CD14-positive monocyte (primary cell): ENCODE results near the gene PTPRN2. TPM values are rescaled to one million over a fixed set of nuclear protein-coding genes. Genes with fewer than 3 reads are reported as not detected.

Experiments
- DNase-seq, 3 donors: peaks; one replicate each; pipeline ENCODE4 v3.0.0-alpha.2; 2011 to 2022
- H2AFZ ChIP-seq: 2 replicates; pipeline ENCODE4 v1.6.0; 2012; ENCODE audit warnings: mild to moderate bottlenecking, low read depth, low read length, inconsistent platforms; ENCODE audit not compliant: insufficient read depth, poor library complexity, severe bottlenecking
- H3K27ac ChIP-seq, 2 donors: 1 replicate in 1 of 2; 2 replicates in 1 of 2; pipeline ENCODE4 v1.5.1; 2012 to 2013; ENCODE audit warnings: low read length in 2 of 2, control low read depth in 1 of 2, inconsistent platforms in 1 of 2, low read depth in 1 of 2, mild to moderate bottlenecking in 1 of 2
- H3K27me3 ChIP-seq, 2 donors: one replicate each; pipeline versions ENCODE4 v1.6.0 to v1.6.1; 2011 to 2013; ENCODE audit warnings: low read length in 2 of 2; ENCODE audit not compliant: control insufficient read depth in 2 of 2, insufficient read depth in 2 of 2
- H3K36me3 ChIP-seq, 2 donors: replicated peaks in 1 of 2; 1 replicate in 1 of 2; 2 replicates in 1 of 2; pipeline versions ENCODE4 v1.5.1 to v1.6.1; 2012 to 2013; ENCODE audit warnings: low read length in 2 of 2, control low read depth in 1 of 2, inconsistent platforms in 1 of 2, mild to moderate bottlenecking in 1 of 2; ENCODE audit not compliant: insufficient read depth in 2 of 2, control insufficient read depth in 1 of 2
- H3K4me1 ChIP-seq, 2 donors: 1 replicate in 1 of 2; 2 replicates in 1 of 2; pipeline versions ENCODE4 v1.5.1 to v1.6.1; 2012 to 2013; ENCODE audit warnings: low read length in 2 of 2, control low read depth in 1 of 2, inconsistent platforms in 1 of 2, mild to moderate bottlenecking in 1 of 2, moderate library complexity in 1 of 2; ENCODE audit not compliant: insufficient read depth in 2 of 2, control insufficient read depth in 1 of 2
- H3K4me2 ChIP-seq: replicated peaks from 2 replicates; pipeline ENCODE3; 2012; ENCODE audit warnings: low read length, moderate library complexity, mild to moderate bottlenecking; ENCODE audit not compliant: poor library complexity, severe bottlenecking; ENCODE audit errors: extremely low read depth
- H3K4me3 ChIP-seq, 3 experiments: fragments of 200-600 bp in 1 of 3; sonication (generic) in 1 of 3; replicated peaks in 1 of 3; 1 replicate in 2 of 3; 2 replicates in 1 of 3; pipeline ENCODE4 v1.5.1; 2011 to 2013; ENCODE audit warnings: low read length in 3 of 3, mild to moderate bottlenecking in 3 of 3, control low read depth in 2 of 3, low read depth in 2 of 3, inconsistent platforms in 1 of 3, moderate library complexity in 1 of 3
- H3K79me2 ChIP-seq: 2 replicates; pipeline ENCODE4 v1.6.0; 2012; ENCODE audit warnings: mild to moderate bottlenecking, control low read depth, inconsistent platforms, low read length, moderate library complexity; ENCODE audit not compliant: insufficient read depth
- H3K9ac ChIP-seq: 2 replicates; pipeline ENCODE4 v1.6.0; 2017; ENCODE audit warnings: low read length, mild to moderate bottlenecking; ENCODE audit not compliant: insufficient read depth, poor library complexity, severe bottlenecking
- H3K9me3 ChIP-seq, 2 donors: replicated peaks in 1 of 2; 1 replicate in 1 of 2; 2 replicates in 1 of 2; pipeline versions ENCODE4 v1.5.1 to v1.6.1; 2012 to 2013; ENCODE audit warnings: low read length in 2 of 2, control low read depth in 1 of 2; ENCODE audit not compliant: control insufficient read depth in 1 of 2, insufficient read depth in 1 of 2
- H4K20me1 ChIP-seq: 2 replicates; pipeline ENCODE4 v1.6.0; 2012; ENCODE audit warnings: mild to moderate bottlenecking, low read length, control low read depth, moderate library complexity; ENCODE audit not compliant: insufficient read depth
- H3K27ac Mint-ChIP-seq, 7 donors: one replicate each; pipeline ENCODE4 v1.8.0; 2020; ENCODE audit warnings: mild to moderate bottlenecking in 7 of 7, mixed read lengths in 7 of 7, moderate library complexity in 6 of 7, inconsistent platforms in 2 of 7
- H3K27me3 Mint-ChIP-seq, 3 donors: one replicate each; pipeline ENCODE4 v1.8.0; 2021 to 2022; ENCODE audit warnings: low read depth in 3 of 3, mild to moderate bottlenecking in 3 of 3, mixed read lengths in 3 of 3, moderate library complexity in 3 of 3, inconsistent platforms in 1 of 3
- H3K36me3 Mint-ChIP-seq, 2 donors: one replicate each; pipeline ENCODE4 v1.8.0; 2020; ENCODE audit warnings: mixed read lengths in 2 of 2, inconsistent platforms in 1 of 2, mild to moderate bottlenecking in 1 of 2
- H3K4me1 Mint-ChIP-seq: one replicate; pipeline ENCODE4 v1.8.0; 2020; ENCODE audit warnings: mild to moderate bottlenecking, mixed read lengths
- H3K4me3 Mint-ChIP-seq, 2 donors: one replicate each; pipeline ENCODE4 v1.8.0; 2020; ENCODE audit warnings: mild to moderate bottlenecking in 2 of 2, mixed read lengths in 2 of 2, moderate library complexity in 1 of 2
- H3K9me3 Mint-ChIP-seq, 7 donors: one replicate each; pipeline ENCODE4 v1.8.0; 2020 to 2022; ENCODE audit warnings: mixed read lengths in 7 of 7, mild to moderate bottlenecking in 6 of 7, moderate library complexity in 6 of 7, inconsistent platforms in 2 of 7
- CTCF ChIP-seq: fragments of 200-600 bp; IDR thresholded peaks from one replicate; pipeline ENCODE4 v1.8.0; 2022; ENCODE audit warnings: antibody characterized with exemption, mild to moderate bottlenecking
- WGBS: methylation state at CpG from one replicate; pipeline ENCODE4 v1.1.5; 2013; ENCODE audit warnings: missing lambda C conversion rate; ENCODE audit not compliant: insufficient coverage; 5-methylcytosine and 5-hydroxymethylcytosine counted together
- intact Hi-C, 2 donors: fragments of 100-400 bp; cut with micrococcal nuclease; formaldehyde crosslinking; loops; one replicate each; pipeline versions ENCODE4 v1.15.0 to v1.15.1; 2023
- polyA plus RNA-seq, 3 donors: library from polyadenylated mRNA; depleted of rRNA in 1 of 3; unstranded in 2 of 3; stranded (reverse) in 1 of 3; fragments of 300-500 nt in 2 of 3; fragments of >200 nt in 1 of 3; fragmentation: Illumina TruSeq in 2 of 3; gene quantifications; 1 replicate in 2 of 3; 2 replicates in 1 of 3; pipeline ENCODE4 v1.2.3, GENCODE V29; 2012 to 2021

The PTPRN2 gene
- polyA plus RNA-seq, 3 donors: 0.25 to 1.4 (median 0.97) TPM

- intact Hi-C loops: loop anchor here (2.0 to 10.0 kb wide), 3 partner anchors 50 to 442 kb away; no protein-coding TSS in a partner anchor
- Mint-ChIP-seq H3K36me3 (no peaks in the 10 kb centered on the region), H3K4me1 (peaks cover 18% of the 10 kb centered on the region), H3K4me3 (no peak overlapping the region), H3K27ac (peak overlapping the region in 1 of 7 donors; percentile 7), H3K9me3 (peaks cover 0 to 6% (median 4%) of the 10 kb centered on the region in 7 donors), H3K27me3 (peaks cover 11 to 23% (median 11%) of the 10 kb centered on the region in 3 donors)
- H3K4me2 ChIP-seq: no peak overlapping the region
- 96% methylated on average over 4 of the region's 14 CpGs for WGBS
- no peak overlapping the region for H3K4me3 ChIP-seq
- H3K9ac ChIP-seq: no peak overlapping the region
- H3K27ac ChIP-seq: no peak overlapping the region
- no peak overlapping the region for H2AFZ ChIP-seq
- H4K20me1 ChIP-seq: no peaks in the 10 kb centered on the region
- H3K79me2 ChIP-seq: no peaks in the 10 kb centered on the region
- DNase-seq: no peak
- no peaks in the 10 kb centered on the region for H3K27me3 ChIP-seq
- no peak for TF ChIP-seq CTCF
- H3K9me3 ChIP-seq: peaks cover 0 to 7% of the 10 kb centered on the region in 2 donors
- peaks cover 11 to 13% of the 10 kb centered on the region in 2 donors for H3K4me1 ChIP-seq
- H3K36me3 ChIP-seq: no peaks in the 10 kb centered on the region
These were observed 713.3 kb downstream of the PTPRN2 start for GRCh38 chr7:157874208-157874816.

GRCh38 chr7:157873664-157874063 lies 714.0 kb downstream of the PTPRN2 start:
- Histone ChIP-seq H3K9ac (no peak overlapping the region), H3K79me2 (no peaks in the 10 kb centered on the region), H3K4me1 (peaks cover 11 to 13% of the 10 kb centered on the region in 2 donors), H3K27me3 (no peaks in the 10 kb centered on the region), H4K20me1 (no peaks in the 10 kb centered on the region), H3K36me3 (no peaks in the 10 kb centered on the region), H3K27ac (no peak overlapping the region), H2AFZ (no peak overlapping the region), H3K9me3 (peaks cover under 1 to 11% of the 10 kb centered on the region in 2 donors), H3K4me3 (no peak overlapping the region), H3K4me2 (no peak overlapping the region)
- H3K27ac Mint-ChIP-seq: peak overlapping the region in 1 of 7 donors; percentile 81
- DNase-seq: no peak
- peaks cover 18% of the 10 kb centered on the region for H3K4me1 Mint-ChIP-seq
- H3K27me3 Mint-ChIP-seq: peaks cover 11 to 23% (median 13%) of the 10 kb centered on the region in 3 donors
- H3K9me3 Mint-ChIP-seq: peaks cover under 1 to 11% (median 5%) of the 10 kb centered on the region in 7 donors
- intact Hi-C loops: loop anchor here (2.0 to 10.0 kb wide), 3 partner anchors 49 to 441 kb away; no protein-coding TSS in a partner anchor
- TF ChIP-seq CTCF: no peak
- 94% methylated on average over 17 of the region's 17 CpGs for WGBS
- H3K4me3 Mint-ChIP-seq: no peak overlapping the region
- H3K36me3 Mint-ChIP-seq: no peaks in the 10 kb centered on the region
